ENCODE measurements around the gene CTDSPL2.
"Not testable (repeated sequence)": the region's sequence is repeated elsewhere in the genome, so short reads cannot be mapped to it uniquely, and the experiment has no call there.

The CTDSPL2 gene

GRCh38 chr15:44542596-44542995 lies 115.2 kb downstream of the CTDSPL2 start:
- DNase-seq = no peak

- DNase-seq = not testable (repeated sequence)
These were observed 117.3 kb downstream of the CTDSPL2 start for GRCh38 chr15:44544745-44545144.

- peak; percentile 93 for DNase-seq
These were observed 118.7 kb downstream of the CTDSPL2 start for GRCh38 chr15:44545913-44546802.

- not testable (repeated sequence) for DNase-seq
These were observed 121.7 kb downstream of the CTDSPL2 start for GRCh38 chr15:44549152-44549551.

- peak; percentile 13 for DNase-seq
These were observed 122.8 kb downstream of the CTDSPL2 start for GRCh38 chr15:44550256-44550655.

- no peak for DNase-seq
These were observed 123.3 kb downstream of the CTDSPL2 start for GRCh38 chr15:44550734-44551133.

GRCh38 chr15:44554934-44555723 lies 127.7 kb downstream of the CTDSPL2 start:
- DNase-seq = no peak

GRCh38 chr15:44560926-44561325 lies 133.5 kb downstream of the CTDSPL2 start:
- DNase-seq = not testable (repeated sequence)

GRCh38 chr15:44565387-44566154 lies 138.1 kb downstream of the CTDSPL2 start:
- no peak for DNase-seq

GRCh38 chr15:44566155-44566540 lies 138.7 kb downstream of the CTDSPL2 start:
- no peak for DNase-seq

- no peak for DNase-seq
These were observed 140.9 kb downstream of the CTDSPL2 start for GRCh38 chr15:44568338-44568737.

- DNase-seq = no peak
These were observed 141.9 kb downstream of the CTDSPL2 start for GRCh38 chr15:44569316-44569715.

GRCh38 chr15:44570361-44570760 lies 142.9 kb downstream of the CTDSPL2 start:
- no peak for DNase-seq

GRCh38 chr15:44573386-44573785 lies 146.0 kb downstream of the CTDSPL2 start:
- no peak for DNase-seq

- DNase-seq = no peak
These were observed 147.3 kb downstream of the CTDSPL2 start for GRCh38 chr15:44574734-44575133.

Measured in activated CD4-positive, alpha-beta T cell treated with anti-CD3 and anti-CD28 coated beads, Interleukin-10, Interleukin-2, amounts not matched to agents 100 ng/mL and 50 ng/mL, durations not matched to agents 16 hours and 8 hours (primary cell).